Prostate gland (tissue), 2 donors: ENCODE results near the gene AQP12B.

Source experiments
- POLR2A ChIP-seq: fragments of 450-650 bp; IDR thresholded peaks from one replicate; pipeline ENCODE4 v1.6.1; 2016; ENCODE audit warnings: antibody characterized with exemption, mild to moderate bottlenecking
- POLR2AphosphoS5 ChIP-seq: sonication (generic); formaldehyde crosslinking; IDR thresholded peaks from one replicate; pipeline ENCODE4 v1.6.1; 2017; ENCODE audit warnings: antibody characterized with exemption
- TF ChIP-seq, protein P1 (sequence below), 4 experiments: fragments of 200-600 bp in 2 of 4; fragments of 450-650 bp in 2 of 4; sonication (generic) in 2 of 4; IDR thresholded peaks; 1 replicate in 3 of 4; 2 replicates in 1 of 4; pipeline ENCODE4 v1.5.1; 2016 to 2019; ENCODE audit warnings: antibody characterized with exemption in 4 of 4, mild to moderate bottlenecking in 2 of 4, moderate library complexity in 2 of 4

DNA sequence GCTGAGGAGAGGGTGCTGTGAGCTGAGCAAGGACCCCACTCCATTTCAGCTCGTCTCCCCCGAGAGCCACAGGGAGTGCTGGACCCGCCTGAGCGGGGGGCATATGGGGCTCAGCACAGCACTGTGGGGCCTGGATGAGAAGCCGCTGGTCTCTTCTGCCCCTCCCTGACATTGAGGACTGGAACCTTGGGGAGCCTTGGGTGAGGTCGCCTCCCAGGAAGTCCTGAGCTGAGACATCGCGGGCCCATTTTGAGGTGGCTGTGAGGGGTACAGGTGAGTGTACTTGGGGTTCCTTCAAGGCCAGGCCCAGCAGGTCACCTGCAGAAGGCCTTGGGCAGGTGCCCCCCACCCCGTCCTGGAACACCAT, 5.9 kb upstream of the AQP12B start:
- TF ChIP-seq, protein P1, sequence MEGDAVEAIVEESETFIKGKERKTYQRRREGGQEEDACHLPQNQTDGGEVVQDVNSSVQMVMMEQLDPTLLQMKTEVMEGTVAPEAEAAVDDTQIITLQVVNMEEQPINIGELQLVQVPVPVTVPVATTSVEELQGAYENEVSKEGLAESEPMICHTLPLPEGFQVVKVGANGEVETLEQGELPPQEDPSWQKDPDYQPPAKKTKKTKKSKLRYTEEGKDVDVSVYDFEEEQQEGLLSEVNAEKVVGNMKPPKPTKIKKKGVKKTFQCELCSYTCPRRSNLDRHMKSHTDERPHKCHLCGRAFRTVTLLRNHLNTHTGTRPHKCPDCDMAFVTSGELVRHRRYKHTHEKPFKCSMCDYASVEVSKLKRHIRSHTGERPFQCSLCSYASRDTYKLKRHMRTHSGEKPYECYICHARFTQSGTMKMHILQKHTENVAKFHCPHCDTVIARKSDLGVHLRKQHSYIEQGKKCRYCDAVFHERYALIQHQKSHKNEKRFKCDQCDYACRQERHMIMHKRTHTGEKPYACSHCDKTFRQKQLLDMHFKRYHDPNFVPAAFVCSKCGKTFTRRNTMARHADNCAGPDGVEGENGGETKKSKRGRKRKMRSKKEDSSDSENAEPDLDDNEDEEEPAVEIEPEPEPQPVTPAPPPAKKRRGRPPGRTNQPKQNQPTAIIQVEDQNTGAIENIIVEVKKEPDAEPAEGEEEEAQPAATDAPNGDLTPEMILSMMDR (IDR thresholded peaks at IDR 0.05): no peak
- no peak for TF ChIP-seq POLR2AphosphoS5
- no peak for TF ChIP-seq POLR2A
